HG03457 (cell line): ENCODE results near the gene TAB3.
A peak's percentile ranks its signal among the peaks of the same experiment; 100 is the strongest.

Experiments used
- ATAC-seq: cut with Tn5 transposase; IDR thresholded peaks from one replicate; pipeline ENCODE4 v1.9.1; 2021; ENCODE audit warnings: moderate number of reproducible peaks; ENCODE audit not compliant: unreplicated experiment

TAB3 gene, protein sequence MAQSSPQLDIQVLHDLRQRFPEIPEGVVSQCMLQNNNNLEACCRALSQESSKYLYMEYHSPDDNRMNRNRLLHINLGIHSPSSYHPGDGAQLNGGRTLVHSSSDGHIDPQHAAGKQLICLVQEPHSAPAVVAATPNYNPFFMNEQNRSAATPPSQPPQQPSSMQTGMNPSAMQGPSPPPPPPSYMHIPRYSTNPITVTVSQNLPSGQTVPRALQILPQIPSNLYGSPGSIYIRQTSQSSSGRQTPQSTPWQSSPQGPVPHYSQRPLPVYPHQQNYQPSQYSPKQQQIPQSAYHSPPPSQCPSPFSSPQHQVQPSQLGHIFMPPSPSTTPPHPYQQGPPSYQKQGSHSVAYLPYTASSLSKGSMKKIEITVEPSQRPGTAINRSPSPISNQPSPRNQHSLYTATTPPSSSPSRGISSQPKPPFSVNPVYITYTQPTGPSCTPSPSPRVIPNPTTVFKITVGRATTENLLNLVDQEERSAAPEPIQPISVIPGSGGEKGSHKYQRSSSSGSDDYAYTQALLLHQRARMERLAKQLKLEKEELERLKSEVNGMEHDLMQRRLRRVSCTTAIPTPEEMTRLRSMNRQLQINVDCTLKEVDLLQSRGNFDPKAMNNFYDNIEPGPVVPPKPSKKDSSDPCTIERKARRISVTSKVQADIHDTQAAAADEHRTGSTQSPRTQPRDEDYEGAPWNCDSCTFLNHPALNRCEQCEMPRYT

DNA sequence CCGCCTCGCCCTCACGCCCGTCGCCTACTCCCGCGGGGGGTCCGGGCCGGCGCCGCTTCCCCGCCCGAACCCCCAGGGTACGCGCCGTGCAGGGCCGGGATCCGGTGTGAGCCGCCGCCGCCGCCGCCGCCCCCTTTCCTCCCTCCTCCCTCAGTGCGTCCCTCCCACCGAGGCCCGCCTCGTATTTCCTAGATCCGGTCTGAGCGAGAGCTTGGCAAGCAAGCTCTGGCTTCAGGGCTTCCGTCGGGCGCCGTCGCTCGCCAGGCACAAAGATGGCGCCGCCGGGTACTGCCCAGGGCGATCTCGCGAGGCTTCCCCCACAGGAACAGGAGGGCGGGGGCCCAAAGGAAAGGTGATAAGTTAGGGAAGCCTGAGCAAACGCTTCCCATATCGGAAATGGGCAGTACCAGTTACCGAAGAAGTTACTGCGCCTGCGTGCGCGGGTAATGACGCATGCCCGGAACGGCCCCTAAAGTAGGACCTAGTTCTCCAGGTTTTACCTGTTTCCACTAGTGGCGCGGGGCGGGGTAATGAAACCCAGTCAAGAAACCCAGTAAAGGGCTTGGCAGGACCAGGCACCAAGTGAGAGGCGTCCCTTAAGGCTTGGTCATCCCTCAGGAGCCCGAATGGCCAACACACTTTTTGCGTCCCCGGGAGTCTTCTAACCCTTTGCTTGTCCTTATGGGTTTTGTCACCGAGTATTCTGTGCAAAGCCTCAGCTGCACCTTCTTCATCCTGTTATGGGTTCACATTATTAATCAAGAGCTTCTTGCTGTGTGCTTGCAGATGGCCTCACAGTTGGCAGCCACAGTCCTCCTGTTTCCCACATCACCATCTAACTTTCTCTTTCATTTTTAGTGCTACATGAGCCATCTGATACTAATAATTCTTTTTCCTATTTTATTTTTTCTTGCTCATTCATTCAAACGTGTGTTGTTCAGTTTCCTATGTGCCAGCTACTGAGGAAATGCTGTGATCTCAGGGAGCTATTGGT lies at the start of gene TAB3:
TSS of gene TAB3 (minus strand) at position 108 of the 994 bp plus-strand sequence. CDS start 29,666 bp downstream, outside the sequence.
- ATAC-seq: peak; percentile 94

DNA sequence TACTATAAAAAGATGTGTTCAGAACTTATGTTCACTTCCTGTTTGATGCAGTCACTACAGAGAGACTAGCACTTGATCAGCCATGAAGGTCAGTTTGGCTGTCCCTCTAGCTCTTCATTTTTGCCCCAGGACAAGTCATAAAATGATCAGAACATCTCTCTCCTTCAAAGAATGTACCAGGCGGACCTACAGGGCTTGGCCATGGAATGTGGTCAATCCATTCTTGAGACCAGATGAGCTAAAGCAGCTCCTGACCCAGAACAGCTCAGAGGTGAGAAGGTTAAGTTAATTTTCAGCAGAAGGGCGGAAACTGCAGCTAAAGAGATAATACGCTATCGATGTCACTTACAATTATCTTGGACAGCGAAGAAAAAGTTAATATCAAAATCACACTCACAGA lies 49.2 kb upstream of the TAB3 start:
- ATAC-seq: no peak

DNA sequence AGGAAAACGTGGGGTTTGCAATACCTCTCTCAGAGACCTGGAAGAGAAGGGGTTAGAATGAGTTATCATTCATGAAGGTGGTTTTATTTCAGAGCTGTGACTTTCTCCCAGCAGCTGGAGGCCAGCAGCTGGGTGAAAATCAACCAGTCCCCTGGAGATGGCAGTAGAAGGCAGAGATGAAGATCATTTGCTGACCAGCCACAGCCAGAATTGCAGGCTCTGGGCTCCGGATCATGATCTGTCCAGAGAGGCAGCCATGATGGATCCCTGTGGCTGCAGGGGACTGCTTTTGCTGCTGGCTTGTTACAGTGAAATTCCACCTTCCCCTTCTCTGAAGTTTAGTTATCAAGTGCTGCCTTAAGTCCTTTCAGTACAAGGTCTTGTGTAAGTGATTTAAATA lies 46.9 kb upstream of the TAB3 start:
- no peak for ATAC-seq

DNA sequence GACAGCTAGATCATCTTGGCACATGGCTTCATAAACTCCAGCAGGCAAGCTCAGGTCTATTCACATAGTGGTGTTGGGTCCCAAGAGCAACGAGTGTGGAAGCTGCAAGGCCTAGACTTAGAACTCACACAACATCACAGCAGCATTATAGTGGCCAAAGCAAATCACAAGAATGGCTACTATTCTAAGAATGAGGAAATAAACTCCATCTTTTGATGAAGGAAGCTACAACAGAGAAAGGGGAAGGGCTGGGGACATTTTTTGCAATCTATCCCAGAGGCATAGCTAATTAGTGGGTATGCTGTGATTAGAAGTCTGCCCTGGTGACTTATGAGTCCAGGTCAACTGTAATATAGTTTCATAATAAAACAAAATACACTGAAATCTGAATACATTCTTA lies 42.9 kb upstream of the TAB3 start:
- no peak for ATAC-seq

DNA sequence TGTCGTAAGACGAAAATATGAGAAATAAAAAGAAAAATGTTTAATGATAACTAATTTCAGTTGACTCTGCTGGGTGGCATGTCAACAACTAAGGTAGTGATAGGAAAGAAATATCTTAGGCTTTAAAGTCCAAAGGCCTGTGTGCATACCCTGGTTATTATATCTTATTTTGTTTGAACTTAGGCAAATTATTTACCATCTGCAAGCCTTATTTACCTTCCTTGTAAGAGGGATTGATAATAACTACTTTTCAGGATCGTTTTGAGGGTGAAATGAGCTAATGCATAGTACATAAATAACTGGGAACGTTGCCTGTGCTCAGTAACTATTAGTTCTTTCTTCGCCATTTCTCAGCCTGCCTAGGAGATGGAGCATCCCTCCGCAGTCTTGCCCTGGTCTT lies 41.6 kb upstream of the TAB3 start:
- ATAC-seq: no peak

DNA sequence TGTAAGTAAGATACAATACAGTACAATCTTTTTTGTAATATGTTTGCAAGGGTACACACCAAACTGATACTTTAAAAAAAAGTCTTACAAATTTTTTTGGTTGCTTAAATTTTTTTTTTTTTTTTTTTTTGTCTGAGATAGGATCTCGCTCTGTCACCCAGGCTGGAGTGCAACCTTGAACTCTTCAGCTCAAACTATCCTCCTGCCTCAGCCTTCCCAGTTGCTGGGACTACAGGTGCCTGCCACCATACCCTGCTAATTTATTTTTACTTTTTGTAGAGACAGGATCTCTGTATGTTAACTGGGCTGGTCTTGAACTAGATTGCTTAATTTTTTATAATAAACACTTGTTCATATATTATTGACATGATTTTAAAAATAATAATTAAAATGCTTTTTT lies 41.1 kb upstream of the TAB3 start:
- no peak for ATAC-seq

DNA sequence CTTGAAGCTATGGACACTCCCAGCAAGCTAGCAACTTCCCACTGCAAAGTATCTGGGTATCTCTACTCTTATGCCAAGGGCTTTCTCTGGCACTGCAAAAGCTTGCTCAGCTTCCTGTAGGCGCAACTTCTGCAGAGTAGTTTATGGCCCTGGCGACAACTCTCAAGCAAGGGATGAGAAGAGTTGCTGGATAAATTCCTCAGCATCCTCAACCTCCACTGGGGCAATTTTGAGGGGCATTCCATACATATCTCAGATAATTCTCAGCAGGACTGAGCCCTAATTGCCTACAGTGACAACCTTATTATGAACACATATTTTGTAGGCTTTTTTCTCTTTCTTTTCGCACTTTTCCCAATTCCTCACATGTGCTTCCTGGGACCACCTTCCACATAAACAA lies 31.2 kb upstream of the TAB3 start:
- no peak for ATAC-seq

DNA sequence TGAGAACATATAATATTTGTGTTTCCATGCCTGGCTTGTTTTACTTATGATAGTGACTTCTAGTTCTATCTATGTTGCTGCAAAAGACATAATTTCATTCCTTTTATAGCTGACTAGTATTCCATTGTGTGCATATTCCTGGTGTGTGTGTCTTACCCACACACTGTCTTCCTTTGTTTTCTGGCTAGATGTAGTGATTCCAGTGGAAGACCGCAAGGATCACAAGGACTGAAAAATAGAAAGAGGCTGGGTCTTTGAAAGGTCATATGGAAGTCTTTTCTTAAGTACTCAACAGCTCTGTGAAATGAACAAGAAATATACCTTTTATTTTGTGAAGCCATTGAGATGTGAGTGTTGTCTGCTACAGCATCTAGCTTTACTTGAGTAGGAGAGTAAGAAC lies 29.4 kb upstream of the TAB3 start:
- ATAC-seq: no peak

DNA sequence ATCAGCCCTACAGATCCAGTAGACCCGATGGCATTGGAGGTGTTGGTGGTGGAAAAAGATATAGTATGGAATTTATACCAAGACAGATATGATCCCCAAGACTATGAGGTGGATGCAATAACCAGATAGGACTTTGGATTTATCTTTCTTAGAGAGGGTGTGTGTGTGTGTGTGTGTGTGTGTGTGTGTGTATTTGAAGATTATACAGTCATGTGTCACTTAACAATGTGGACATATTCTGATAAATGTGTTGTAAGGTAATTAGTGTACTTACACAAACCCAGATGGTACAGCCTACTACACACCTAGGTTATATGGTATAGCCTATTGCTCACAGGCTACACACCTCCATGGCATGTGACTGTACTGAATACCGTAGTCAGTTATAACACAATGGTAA lies 24.4 kb upstream of the TAB3 start:
- no peak for ATAC-seq

DNA sequence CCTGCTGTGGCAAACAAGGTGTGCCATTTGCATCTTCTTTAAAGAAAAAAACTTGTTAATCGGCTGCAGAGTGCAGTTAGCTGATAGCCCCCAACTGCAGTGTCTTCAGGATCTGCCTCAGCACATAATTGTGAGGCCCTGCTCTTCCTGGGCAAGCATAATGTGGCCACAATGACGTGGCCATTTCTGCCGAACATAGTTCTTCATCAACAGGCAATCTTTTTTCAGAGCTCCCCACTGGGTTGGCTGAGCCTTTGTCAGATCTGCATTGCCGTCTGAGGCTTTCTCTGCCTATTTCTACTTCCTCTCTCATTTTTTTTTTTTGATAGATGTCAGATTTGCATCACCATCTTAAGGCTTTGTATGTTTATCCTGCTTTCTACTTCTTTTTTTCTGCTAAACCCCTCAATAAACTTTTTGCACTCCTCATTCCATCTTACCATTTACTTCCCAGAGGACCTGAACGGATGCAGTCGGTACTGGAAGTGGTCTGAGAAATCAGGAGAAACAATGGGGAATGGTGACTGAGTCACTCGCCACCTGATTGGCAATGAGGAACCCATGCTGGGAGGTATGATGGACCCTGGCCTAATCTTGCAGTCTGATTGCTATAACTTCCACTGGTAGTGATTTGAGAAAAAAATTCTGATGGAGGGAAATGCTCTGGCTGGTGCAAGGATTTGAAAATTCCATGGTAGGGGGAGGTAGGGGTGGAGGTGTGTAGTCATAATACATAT lies 21.2 kb upstream of the TAB3 start:
- no peak for ATAC-seq

DNA sequence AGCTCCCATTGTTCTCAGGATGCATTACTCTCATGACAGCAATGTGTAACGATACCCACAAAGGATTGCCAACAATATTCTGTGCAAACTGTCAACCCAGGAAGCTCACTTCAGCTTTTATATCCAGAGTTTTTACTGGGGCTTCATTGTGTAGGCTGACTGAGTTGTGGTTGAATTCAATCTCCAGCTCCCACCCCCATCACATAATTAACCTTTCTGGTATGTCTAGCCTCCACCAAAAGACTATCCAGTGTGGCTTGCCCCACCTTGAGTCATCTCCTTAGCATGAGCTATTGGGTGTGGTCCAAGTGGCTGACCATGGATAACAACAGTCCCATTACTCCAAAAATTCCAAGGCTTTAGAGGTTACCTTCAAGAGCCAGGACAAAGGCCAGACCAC lies 17.7 kb upstream of the TAB3 start:
- ATAC-seq: no peak

DNA sequence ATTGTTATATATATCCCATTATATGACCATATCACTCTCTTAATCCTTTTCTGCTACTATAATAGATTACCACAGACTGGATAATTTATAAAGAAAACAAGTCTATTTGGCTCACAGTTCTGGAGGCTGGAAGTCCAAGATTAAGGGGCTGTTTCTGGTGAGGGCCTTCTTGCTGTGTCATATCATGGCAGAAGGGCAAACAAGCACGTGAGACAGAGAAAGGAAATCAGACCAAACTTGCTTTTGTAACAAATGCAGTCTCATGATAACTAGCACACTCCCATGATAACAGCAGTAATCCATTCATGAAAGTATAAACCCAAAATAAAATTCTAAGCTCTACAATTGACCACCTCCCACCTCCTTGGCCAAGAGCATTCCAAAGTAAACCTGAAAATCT lies 16.3 kb upstream of the TAB3 start:
- ATAC-seq: no peak

DNA sequence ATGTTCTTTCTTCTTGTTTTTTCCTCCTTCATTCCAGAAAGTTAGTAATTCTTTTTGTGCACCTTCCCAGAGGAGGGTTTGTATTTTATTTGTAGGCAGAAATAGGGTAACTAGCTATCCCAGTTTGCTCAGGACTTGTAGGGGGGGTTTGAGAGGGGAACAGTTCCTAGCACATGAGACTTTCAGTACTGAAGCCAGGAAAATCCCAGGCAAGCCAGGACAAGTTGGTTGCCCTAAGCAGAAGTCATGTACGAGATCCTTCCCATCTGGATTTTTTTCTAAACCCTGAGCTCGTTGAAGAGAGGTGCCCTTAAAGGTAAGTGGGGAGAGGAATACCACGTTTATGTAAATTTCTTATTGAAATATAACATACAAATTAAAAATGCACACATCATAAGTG lies 15.6 kb upstream of the TAB3 start:
- no peak for ATAC-seq

DNA sequence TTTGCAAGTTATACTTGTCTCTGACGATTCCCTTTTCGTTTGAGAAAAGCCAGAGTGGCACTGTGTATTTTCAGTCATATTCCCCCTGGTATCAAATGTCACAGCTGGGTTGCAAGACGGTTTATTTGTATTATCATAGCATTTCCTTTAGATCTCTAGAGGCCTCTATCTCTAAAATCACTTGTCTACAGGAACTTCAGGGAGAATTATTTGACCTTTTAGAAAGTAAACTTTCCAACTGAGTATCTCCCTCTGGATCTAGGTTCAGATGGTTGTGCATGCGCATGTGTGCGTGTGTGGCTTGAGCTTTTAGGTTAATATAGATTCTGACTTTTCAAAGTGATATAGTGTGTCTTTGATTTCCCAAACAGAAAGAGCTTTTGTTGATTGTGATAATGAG lies 15.1 kb upstream of the TAB3 start:
- no peak for ATAC-seq

DNA sequence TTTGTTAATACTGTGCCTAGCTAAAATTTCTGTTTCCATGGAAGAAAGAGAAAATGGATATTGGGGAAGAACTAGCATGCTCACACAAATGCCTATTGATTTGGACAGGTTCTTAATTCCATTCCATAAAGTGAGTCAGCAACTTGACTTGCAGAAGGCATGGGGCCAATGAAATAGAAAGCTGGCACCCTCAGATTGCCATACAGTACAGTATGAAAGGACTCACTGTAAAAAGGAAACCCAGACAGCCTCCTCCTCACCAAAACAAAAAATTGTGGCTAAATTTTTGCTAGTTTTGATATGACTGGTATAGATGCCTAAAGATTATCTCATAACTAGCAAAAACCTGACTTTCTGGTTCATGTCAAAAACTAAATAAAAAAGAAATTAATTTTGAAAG lies 11.2 kb upstream of the TAB3 start:
- no peak for ATAC-seq

DNA sequence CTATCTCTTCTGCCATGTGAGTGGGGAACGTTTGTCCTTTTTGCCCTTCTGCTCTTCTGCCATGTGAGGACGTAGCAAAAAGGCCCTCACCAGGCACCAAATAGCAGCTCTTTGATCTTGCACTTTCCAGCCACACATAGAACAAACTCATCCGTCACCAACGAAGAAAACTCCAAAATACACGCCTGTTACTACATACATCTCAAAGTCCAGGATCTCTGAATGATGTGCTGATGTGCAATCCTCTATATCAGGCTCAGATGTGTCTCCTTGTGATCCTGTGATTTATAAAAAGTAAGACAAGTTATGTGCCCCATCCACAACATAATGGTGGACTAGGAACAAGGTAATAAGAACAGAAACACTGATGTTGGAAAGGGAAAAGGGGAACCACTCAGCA lies 9.8 kb upstream of the TAB3 start:
- ATAC-seq: no peak

DNA sequence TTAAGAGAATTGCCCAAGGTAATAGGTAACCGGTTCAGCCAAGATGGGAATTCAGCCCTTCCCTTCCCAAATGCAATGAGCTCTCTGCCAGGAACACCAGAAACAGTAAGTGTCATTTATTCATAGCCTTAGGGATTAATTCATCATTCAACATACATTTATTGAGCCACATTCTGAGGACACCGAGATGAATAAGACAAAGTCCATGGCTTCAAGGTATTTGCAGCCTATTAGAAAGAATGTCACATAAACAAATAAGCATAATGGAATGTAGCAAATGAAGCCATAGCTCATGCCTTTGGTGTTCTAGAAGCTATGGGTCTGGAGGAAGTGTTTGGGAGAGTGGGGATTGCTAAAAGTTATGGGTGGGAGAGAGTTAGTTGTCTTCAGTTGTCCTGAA lies 6.3 kb upstream of the TAB3 start:
- no peak for ATAC-seq

DNA sequence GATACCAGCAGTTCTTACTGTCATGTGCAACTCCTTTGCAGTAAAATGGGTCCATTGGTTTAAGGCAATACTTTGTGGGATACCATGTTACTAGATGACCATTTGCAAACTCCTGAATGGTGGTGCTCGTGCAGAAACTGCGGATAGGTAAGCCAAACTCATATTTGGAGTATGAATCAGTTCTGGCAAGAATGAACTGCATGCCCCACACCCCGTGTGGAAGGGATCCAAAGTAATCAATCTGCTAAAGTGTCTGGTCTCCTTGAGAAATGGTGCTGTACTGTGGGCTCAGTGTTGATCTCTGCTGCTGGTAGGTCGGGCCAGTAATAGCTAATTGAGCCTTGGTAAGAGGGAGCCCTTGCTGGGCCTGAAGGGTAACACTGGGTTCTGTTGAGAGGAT lies 4.2 kb upstream of the TAB3 start:
- no peak for ATAC-seq

DNA sequence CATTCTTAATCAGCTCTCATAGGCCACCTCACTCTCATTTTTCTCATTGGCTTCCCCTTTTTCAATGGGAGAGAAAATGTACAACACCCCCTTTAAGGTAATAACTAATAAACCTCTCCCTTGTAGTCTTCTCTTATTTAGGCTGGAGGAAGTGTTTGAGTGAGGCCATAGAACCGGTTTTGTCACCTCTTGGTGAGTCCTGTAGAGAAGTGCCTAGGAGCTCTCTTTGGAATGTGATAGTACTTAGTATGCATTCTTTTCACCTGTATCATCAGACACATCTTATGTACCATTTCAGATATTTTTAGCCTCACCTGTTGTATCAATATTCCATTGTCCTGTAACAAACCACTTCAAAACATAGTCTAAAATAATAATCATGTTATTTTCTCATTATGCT lies 3.5 kb upstream of the TAB3 start:
- ATAC-seq: no peak

DNA sequence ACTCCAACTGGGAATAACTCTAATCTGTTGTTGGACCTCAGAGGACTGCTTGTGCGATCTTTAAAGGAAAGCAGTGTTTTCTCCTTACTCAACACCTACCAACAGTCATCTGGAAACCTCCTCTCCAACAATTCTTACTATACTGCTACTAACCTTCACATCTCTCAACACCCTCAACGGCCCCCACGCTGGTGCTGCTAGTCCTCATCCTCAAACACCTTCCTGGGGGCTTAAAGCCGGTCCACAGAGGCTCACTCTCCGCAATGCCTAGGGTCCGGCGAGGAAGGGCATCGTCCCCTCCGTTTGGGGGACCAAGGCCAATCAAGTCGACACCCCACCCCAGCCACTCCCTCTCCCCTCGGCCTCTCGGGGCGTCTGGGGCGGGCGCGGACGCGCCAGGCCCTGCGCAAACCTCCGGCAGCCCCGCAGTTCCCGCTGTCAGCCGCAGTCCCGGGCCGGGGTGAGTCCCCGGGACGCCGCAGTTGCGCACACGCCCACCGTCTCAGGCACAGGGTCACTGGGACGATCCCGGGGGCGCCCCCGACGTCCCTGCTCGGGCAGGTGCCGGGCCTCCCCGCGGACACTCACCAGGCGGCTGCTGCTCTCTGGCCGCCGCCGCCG lies 418 bp downstream of the TAB3 start:
- peak; percentile 19 for ATAC-seq
